Stromal cell of bone marrow (primary cell): Measurements from ENCODE around the gene OTOF.
A peak's percentile ranks its signal among the peaks of the same experiment; 100 is the strongest.

Experiments used
- DNase-seq: peaks from one replicate; pipeline ENCODE4 v3.0.0-alpha.2; 2012; ENCODE audit warnings: low read depth

Gene OTOF

DNA sequence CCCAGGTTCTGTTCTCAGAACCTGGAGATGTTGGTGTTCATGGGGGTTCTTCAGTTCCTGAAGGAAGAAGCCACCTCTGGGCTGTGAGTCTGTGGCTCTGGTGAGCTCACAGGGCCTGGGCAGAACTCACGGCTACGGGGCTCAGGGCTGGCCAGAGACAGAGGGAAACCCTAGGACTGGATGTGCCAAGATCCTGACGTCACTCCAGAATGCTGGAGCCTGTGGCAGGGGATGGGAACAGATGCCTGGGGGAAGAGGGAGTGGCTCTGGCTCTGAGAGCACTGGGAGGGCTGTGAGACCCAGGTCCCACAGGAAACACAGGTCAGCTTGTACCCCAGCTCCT, at the start of gene OTOF:
Gene OTOF, minus strand, starts transcription at position 214 of the 343 bp plus-strand sequence.
- DNase-seq, result peak; percentile 62

DNA sequence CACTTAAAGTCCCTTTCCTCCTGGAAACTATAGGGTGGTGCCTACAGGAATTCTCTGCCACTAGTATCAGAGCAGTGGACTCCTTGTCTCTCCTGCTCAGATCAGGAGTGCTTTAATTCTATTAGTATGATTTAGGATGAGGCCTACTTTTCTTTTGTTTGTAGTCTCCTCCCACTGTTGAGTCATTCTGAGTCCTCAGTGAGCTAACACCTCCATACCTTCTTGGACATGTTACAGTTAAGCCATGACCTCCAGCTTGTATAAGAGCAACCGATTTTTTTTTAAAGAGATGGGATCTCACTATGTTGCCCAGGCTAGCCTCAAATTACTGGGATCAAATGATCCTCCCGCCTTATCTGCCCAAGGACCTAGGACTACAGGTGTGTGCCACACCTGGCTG, 48.7 kb upstream of the OTOF start:
- no peak for DNase-seq

DNA sequence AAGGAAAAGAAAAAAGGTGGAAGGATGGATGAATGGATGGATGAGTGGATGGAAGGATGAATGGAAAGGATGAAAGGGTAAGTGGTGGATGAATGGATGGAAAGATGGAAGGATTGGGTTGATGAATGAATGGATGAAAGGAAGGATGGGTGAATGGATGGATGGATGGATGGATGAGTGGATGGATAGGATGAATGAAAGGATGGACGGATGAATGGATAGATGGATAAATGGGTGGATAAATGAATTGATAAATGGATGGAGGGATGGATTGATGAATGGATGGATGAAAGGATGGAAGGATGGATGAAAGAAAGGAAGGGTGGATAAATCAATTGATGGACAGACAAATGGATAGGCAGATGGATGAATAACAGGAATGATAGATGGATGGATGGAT, 48.2 kb upstream of the OTOF start:
- DNase-seq, result no peak

DNA sequence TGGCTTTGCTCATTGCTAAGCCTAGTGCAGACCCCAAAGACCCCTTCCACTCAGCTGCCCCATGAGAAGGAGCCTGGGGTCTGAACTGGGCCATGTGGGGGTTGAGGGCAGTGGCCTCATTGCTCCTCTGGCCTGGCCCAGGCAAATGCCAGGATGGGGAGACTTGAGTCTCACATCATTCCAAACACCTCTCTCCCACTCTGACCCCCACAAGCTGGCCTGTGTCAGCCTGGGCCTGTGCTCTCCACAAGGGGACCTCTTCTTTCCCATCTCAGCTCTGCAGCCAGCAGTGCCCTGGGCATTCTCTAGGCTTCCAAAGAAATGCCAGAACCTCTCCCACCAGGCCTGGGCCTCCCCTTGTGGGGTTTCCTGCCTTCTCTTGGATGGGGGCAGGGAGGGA, 45.8 kb upstream of the OTOF start:
- no peak for DNase-seq

DNA sequence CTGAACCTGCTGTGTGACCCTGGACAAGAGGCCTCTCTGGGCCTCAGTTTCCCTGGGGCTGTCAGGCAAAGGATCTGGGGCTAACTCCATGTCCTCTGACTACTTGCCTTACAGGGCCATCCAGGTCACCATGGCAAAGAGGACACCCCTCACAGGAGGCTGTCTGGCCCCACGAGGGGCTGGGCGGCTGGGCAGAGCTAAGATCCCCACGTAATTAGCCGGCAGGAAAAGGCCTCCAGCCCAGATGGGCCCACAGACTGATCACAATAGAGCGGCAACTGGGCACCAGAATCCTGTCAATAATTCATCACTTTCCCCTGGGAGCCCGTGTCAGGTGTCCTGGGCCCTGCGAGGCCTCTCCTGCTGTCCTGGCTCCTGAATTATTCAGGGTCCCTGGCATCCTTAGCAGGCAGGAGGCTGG, 44.8 kb upstream of the OTOF start:
- no peak for DNase-seq

DNA sequence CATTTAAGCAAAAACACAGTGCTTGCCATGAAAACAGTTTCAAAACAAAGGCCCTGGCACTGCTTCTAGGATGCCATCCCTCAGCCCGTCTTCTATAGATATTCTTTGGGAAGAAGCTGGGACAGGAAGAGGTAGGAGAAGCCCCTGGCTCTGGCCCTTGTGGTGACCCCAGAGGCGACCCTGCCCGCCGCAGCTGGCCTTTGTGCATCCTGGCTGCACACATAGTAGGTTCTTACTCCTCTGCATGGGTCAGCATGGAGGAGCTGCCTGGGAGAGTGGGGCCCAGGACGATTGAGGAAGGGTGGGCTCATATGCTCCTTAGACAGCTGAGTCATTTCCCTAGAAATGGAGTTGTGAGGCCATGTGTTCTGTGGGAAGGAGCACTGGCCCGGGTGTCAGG, 44.4 kb upstream of the OTOF start:
- DNase-seq, result no peak

DNA sequence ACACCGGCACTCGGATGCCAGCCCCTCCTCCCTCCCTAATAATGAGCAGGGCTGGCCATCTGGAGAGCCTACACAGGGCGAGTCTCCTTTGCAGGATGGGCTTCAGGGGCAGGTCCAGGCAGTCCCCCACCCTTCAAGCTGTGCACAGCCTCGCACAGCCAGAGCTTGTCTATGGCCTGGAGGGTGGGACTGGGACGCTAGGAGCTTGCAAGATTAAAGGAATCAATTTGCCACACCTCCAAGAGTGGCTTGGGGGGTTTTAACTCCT, 43.9 kb upstream of the OTOF start:
- DNase-seq, result no peak

DNA sequence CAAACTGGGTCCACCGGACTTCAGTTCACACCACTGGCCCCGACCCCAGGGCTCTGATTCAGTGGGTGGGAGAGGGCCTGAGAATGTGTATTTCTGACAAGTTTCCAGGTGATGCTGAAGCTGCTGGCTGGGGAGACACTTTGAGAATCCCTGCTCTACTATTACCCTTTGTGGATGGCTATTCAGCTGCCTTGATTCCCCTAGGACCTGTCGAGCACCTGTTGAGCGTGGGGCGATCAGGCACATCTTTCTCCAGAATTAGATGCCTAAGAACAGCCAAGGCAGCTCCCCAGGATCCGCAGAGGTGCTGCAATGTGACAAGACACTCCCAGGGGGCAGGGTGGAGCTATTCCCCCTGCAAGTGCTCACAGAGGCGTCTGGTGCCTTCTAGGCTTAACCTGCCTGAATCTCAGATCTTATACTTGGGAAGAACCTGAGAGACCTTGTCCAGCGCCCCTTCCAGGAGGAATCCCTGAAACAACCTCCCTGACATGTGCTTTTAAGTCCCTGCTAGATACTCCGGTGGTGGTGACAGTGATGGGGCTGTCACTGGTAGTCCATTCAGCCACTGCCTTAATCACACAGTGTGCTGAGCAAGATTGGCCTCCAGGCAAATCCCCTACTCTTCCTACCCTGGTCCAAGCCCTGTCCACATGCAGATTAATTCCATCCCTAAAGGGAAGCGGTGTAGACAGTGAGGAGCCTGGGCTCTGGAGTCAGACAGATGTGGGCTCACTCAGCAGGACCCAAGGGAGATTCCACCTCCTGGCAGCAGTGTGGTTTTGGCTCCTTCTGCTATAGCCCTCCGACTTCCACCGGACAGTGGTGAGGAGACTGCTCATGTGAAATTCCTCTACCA, 43.4 kb upstream of the OTOF start:
- DNase-seq, result no peak

DNA sequence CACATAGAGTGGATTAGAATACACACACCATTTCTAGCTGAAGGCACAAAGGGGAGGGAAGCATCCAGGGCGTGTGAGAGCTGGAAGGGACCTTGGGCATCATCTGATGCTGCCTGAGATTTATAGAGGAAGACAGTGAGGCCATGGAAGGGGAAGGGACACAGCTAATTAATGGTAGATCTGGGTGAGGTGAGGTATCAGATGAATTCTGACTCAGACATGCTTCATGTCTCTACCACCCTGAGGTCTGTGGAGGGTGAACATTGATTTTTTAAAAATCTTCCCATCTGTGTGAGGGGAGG, 42.2 kb upstream of the OTOF start:
- DNase-seq, result no peak

DNA sequence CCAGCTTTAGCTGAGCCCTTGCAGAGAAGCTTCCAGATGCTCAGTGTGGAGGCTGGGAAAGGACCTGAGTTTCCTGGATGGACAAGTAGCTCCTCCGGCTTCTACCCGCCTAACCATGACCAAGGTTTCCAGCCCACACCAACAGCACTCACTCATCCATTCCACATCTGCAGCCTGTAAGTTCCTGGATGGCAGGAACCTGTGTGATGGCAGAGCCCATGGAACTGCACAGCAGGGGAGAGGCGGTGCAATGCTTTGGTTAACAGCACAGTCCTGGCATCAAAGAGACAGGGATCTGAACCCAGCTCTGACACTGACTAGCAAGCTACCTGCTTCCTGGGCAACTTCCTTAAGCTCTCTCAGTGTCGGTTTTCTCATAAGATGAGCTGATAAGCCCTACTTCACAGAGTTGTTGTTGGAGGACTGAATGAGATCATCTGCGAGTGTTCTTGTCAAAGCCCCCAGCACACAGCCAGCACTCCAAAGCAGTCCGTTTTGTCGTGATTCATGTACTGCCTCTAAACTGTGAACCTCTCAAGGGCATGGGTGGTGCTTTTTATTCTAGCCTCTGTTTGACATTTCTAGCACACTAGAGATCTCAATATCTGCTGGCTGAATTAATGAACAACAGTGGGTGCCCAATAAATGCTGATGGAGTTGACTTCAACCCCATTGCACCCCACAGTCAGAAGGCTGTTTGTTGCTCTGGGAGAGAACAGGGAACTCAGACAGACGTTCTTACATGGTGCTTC, 41.6 kb upstream of the OTOF start:
- no peak for DNase-seq

DNA sequence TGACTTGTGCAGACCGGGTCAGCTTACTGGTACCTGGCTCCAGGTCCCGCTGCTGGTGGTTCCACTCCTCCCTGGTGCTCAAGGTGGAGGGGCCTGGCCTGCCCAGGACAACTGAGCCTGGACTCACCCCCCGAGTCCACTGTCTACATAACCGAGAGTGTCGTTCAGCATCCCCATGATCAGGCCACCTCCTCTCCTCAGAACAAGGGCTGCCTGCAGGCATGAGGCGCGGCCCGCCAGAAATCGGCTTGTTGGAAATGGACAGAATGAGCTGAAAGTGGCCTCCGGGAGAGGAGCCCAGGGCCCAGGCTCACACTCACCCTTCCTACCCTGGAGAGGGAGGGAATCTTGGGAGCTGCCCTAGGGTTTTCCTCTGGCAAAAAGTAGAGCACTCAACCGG, 38.9 kb upstream of the OTOF start:
- no peak for DNase-seq

DNA sequence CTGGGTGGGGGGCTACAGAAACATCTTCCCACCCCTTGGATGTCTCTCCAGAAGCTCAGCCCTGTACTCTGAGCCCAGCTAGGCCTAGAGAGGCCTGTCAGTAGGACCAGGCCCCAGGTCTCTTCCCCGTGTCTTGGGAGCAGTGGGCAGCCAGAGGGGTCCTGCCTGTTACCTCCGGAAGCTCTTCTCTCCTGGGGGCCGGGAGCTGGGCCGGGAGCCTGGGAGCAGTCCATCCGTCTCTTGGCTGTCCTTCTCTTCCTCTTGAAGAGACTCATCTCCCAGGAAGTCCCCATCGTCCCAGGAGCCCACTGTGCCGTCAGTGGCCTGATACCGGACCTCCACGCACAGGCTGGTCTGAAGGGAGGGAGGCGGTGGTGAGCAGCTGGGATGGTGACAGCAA, 38.3 kb upstream of the OTOF start:
- DNase-seq, result no peak

DNA sequence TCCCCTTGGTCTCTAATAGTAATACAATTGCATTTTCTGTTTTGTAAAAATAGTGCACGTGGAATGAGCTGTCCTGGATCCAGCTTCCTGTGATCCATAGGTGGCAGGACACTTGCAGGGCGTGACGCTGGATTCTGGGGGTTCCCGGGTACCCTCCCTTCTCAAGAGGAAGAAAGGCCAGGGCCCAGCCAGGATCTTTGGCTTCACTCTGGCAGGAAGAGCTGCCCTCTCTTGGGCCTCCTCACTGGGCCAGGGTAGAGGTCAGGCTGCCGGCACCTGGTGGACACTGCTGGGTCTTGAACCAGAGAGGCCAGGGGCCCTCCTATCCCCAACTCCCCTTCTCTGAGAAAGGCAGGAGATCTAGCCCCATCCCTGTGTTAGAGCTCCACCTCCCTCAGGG, 37.8 kb upstream of the OTOF start:
- DNase-seq, result no peak

DNA sequence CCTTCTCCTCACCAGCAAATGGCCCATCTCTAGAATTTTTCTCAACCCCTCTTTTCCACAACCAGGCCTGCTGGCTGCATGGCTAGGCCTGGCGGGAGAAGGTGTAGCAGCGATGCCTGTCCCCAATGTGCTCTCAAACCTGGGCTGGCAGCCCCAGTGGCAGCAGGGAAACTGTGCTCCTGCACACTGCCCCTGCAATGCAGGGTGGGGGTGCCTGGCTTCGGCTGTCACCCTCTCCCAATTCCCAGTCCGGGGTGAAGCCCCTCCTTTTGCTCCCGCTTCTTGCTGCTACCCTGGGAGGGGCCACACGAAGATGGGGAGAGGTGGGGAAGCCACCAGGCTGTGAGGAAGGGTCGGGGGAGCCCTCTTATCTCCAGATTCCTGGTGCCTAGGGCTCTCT, 36.1 kb upstream of the OTOF start:
- no peak for DNase-seq

DNA sequence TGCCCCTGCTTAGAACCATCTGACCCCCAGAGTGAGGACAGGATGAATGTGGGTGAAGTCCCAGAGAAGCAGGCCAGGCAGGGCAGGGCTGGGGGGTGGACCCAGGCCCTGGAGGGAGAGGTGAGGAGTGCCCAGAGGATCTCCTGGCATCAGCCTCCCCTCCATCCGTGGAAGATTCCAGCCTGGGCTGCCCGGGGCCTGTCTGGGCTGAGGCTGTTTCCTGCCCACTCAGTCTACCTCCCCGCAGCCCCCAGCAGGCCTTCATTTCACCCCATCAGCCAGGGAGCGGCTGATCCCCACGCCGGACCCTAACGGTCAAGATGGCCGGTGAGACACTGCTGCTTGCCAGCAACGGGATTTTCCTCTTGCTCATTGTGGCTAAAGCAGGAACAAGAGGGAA, 35.3 kb upstream of the OTOF start:
- no peak for DNase-seq

DNA sequence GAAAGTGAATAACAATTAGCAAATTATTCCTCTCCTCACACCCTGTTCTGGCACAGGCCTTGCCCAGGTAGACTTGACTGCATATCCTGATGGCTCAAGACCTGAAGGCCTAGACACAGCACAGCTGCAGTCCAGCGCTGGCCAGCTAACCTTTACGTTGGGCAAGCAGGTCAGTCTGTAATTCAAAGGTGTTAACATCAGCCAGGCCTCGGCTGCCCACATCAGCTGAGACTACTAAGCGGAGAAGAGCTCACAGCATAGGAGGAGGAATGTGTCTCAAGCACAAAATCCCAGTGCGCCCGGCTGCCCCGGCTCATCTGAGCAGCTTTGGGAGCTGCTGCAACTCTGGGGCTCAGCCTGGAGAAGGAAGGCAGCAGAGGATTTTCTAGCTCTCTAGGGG, 33.5 kb upstream of the OTOF start:
- DNase-seq, result no peak

DNA sequence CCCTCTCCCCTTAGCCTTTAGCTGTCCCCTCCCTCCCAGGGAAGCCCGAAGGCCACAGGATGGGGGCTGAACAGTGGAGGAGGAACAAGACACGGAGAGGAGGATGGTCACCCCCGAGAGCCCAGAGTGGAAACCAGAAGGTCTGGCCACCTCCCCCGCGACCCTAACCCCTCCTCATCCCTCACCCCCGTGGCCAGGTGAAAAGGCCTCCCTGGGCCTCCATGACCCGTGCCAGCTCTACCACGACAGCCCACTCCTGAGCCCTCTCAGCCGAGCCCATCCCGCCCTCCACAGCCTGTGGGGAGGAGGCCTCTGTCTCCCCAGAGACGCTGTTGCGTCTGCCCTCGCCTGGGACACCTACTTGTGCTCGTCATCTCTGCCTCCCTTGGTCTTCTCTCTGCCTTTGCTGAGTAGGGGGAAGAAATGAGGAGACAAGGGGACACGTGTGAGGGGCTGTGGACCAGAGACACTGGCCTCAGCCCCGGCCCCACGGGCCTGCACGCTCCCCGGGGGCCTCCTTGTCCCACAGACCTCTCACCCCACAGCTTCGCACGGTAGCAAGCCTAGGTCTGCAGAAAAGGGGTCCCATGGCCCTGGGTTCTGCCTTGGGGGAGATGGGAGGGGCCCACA, 32.5 kb upstream of the OTOF start:
- DNase-seq, result no peak

DNA sequence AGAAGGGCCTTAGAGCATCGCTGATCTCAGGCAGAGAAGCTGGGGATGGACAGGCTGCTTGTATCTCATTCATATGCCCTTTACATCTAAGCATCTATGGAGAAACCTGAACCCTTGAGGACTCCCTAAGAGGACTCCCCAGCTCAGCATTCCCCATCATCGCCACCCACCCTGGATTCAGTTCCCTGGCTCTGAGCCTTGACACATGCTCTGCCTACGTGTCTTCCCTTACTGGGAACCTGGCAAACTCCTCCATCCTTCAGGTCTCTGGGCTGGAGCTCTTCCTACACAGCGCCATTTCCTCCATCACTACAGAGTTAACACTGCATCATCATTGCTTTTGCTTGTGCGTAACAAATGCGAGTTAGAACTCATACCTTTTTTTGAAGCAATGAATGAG, 31.2 kb upstream of the OTOF start:
- DNase-seq, result no peak

DNA sequence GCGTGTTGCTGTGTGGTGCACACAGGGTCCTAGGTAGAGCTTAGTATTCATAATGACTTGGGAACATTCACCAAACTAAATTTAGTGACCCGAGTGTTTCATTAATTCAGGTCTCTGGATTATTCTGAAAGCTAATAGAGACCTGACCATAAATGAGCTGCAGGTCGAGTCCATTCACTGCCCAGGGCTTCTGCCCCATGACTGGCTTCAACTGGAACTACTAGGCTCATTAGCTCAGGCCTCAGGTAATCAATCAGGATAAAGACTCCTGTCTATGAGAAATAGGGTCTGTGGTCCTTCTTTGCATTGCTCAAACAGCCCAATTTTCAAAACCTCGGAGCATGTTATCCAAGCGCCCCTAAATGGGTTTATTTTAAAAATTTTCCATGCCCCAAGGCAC, 30.0 kb upstream of the OTOF start:
- no peak for DNase-seq

DNA sequence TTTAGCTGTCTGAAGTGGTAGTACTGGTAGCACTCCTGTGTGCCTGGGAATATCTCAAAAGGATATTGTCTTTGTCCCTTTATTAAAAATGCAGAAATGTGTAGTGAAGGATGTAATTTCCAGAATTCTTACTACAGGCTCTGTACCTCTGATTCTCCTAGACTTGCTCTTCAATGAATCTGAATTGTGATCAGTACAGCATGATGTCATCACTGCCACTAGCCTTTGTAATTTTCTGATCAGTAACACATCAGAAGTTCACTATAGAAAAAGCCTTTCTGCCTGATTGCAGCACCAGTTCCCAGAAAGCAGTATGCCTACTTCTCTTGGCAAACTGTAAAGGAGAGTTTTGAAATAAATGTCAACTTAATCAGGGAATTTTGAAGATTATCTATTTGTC, 29.2 kb upstream of the OTOF start:
- no peak for DNase-seq

DNA sequence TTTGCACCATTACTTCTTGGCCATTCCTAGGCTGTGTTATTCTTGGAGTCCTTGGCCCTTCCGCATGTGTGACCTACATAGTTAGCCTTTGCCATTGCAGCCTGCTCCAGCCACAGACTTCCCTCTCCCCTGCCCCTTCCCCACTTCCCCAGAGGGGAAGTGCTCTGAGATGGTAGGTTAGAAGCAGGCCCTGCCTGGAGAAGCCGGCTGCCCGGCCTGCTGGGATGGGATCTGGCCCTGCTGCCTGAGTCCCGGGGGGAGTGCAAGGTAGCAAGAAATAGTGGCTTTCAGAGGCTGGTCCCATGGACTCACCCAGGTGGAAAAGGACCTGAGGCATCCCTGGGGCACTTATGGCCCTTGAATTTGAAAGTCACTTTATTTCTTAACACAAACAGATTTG, 28.4 kb upstream of the OTOF start:
- DNase-seq, result no peak

DNA sequence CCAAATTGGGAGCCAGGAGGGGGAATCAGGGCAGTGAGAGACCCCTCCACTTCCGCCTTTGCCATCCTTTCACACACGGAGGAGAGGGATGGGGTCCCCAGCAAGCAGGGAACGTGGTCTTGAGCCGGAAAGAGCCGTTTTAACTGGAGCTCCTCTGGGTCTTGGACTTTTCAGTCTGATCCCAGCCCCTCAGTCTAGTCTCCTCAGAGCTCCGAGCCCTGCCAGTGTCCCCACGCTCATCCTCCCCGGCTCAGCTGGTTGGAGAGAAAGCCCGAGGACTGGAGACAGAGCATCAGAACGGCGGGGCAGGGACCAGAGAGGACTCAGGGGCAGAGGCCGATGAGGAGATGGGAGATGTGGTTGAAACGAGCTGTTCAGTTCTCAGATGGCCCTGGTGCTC, 26.1 kb upstream of the OTOF start:
- no peak for DNase-seq

DNA sequence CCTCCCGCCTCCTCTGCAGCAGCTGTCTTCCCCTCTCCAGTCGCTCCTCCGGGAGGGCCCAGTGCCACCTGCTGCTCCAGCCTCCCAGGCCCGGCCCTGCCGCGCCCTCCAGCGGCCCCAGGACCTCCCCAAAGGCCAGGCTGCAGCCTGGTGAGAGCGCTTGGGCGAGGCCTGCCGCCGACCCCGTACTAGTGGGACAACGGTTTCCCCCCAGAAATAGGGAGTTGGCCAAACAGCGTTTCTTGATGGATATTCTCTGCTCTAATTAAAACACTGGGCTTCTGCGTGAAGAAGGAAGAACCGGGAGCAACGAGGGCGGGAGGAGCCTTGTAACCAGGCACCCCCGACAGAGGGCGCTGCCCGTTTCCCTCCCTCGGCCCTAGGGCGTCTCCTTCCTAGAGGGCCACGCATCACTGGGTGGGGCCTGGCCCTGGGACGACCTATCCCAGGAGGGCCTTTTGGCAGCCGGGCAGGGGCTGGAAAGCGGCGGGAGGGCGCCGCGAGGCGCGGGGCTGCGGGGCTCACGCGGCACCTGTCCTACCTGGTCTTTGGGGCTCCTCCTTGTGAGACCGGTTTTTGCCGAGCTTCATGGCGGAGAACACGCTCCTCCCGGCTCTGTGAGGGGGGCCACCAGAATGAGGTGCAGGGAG, 25.4 kb upstream of the OTOF start:
- DNase-seq, result peak; percentile 15
